ENCODE results near the gene SHD.

GRCh38 chr19:4298810-4299550 is 19.9 kb downstream of the SHD start:
- TF ChIP-seq POLR2A (IDR thresholded peaks at IDR 0.05; ENCODE audit: low read depth, low read length) (no peak), POLR2AphosphoS5 (IDR thresholded peaks at IDR 0.05; ENCODE audit: low read depth, low read length) (no peak), TAF1 (IDR thresholded peaks at IDR 0.05; ENCODE audit: low read depth, low read length) (no peak), SPI1 (IDR thresholded peaks at IDR 0.05; ENCODE audit: low read depth, low read length) (no peak), PAX5 (IDR thresholded peaks at IDR 0.05; ENCODE audit: insufficient read depth, low read length, severe bottlenecking) (no peak), POU2F2 (IDR thresholded peaks at IDR 0.05; ENCODE audit: low read depth, low read length) (no peak)

Data from GM12891 (cell line).